ENCODE results near the gene IRF5.

Gene IRF5

GRCh38 chr7:128915841-128916642 lies 21.7 kb upstream of the IRF5 start:
- no peak overlapping the region for H3K4me3 ChIP-seq (ENCODE audit: control insufficient read depth, low read depth, low read length)
- no peak for DNase-seq (ENCODE audit: low read depth)
- TF ChIP-seq, protein P1, sequence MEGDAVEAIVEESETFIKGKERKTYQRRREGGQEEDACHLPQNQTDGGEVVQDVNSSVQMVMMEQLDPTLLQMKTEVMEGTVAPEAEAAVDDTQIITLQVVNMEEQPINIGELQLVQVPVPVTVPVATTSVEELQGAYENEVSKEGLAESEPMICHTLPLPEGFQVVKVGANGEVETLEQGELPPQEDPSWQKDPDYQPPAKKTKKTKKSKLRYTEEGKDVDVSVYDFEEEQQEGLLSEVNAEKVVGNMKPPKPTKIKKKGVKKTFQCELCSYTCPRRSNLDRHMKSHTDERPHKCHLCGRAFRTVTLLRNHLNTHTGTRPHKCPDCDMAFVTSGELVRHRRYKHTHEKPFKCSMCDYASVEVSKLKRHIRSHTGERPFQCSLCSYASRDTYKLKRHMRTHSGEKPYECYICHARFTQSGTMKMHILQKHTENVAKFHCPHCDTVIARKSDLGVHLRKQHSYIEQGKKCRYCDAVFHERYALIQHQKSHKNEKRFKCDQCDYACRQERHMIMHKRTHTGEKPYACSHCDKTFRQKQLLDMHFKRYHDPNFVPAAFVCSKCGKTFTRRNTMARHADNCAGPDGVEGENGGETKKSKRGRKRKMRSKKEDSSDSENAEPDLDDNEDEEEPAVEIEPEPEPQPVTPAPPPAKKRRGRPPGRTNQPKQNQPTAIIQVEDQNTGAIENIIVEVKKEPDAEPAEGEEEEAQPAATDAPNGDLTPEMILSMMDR (conservative IDR thresholded peaks at IDR 0.05; ENCODE audit: control insufficient read depth, insufficient read depth, low read depth, low read length) = no peak

- no peak overlapping the region for H3K4me3 ChIP-seq (ENCODE audit: control insufficient read depth, low read depth, low read length)
- TF ChIP-seq, protein P1 (conservative IDR thresholded peaks at IDR 0.05; ENCODE audit: control insufficient read depth, insufficient read depth, low read depth, low read length) = no peak
- no peak for DNase-seq (ENCODE audit: low read depth)
Measured at GRCh38 chr7:128916643-128916915, 21.1 kb upstream of the IRF5 start.

GRCh38 chr7:128917122-128917521 lies 20.6 kb upstream of the IRF5 start:
- H3K4me3 ChIP-seq (ENCODE audit: control insufficient read depth, low read depth, low read length) = no peak overlapping the region
- TF ChIP-seq, protein P1 (conservative IDR thresholded peaks at IDR 0.05; ENCODE audit: control insufficient read depth, insufficient read depth, low read depth, low read length) = no peak
- no peak for DNase-seq (ENCODE audit: low read depth)

GRCh38 chr7:128918016-128918665 lies 19.6 kb upstream of the IRF5 start:
- TF ChIP-seq, protein P1 (conservative IDR thresholded peaks at IDR 0.05; ENCODE audit: control insufficient read depth, insufficient read depth, low read depth, low read length) = no peak
- DNase-seq (ENCODE audit: low read depth) = no peak
- H3K4me3 ChIP-seq (ENCODE audit: control insufficient read depth, low read depth, low read length) = no peak overlapping the region

GRCh38 chr7:128919241-128919640 lies 18.5 kb upstream of the IRF5 start:
- DNase-seq (ENCODE audit: low read depth) = no peak
- no peak overlapping the region for H3K4me3 ChIP-seq (ENCODE audit: control insufficient read depth, low read depth, low read length)
- TF ChIP-seq, protein P1 (conservative IDR thresholded peaks at IDR 0.05; ENCODE audit: control insufficient read depth, insufficient read depth, low read depth, low read length) = no peak

DNA sequence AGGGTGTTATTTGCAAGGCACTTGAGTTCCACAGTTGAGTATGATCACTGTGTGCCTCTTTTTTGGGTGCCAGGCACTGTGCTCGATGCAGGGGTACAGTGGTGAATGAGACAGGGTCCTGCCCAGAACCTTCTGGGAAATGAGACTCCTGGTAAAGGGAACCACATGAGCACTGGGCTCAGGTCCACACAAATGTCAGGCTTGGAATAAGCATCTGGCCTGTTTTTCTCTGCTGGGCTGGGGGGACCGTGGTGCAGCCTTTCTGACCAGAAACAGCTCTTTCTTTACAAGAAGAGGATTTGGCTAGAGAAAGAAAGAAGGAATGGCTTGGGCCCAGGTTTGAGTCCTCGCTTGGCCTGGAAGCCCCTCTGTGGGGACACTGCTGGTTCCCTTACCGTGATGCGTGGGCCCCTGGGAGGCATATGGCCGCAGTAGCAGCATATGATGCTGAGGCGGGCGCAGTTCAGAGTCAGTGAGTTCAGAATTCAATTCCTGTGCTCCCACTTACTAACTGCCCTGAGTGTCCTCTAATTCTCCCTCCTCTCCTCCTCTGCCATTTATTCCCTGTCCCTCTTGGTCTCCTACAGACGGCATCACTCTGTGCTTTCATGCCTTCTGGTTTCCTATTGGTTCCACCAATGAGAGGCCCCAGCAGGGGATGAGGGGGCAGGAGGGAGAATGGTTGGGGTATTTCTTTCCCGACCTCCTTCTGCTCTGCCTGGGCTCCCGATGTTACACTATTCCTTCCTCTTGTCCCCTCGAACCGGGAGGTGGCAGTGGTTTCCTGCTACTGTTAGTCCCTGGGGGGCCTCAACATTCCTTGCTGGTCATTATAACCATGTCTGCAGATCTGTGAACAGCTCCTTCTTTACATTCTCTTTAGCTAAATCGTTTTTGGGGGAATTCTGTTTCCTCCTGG lies 17.6 kb upstream of the IRF5 start:
- TF ChIP-seq, protein P1 (conservative IDR thresholded peaks at IDR 0.05; ENCODE audit: control insufficient read depth, insufficient read depth, low read depth, low read length) = no peak
- no peak for DNase-seq (ENCODE audit: low read depth)

More for the DNA sequence above, 17.6 kb upstream of the IRF5 start:
- H3K4me3 ChIP-seq (ENCODE audit: control insufficient read depth, low read depth, low read length) = no peak overlapping the region

Data from fibroblast of mammary gland (primary cell).